BE2C (cell line): ENCODE results near the gene GOT1.

Source experiments
- DNase-seq: peaks from one replicate; pipeline ENCODE4 v3.0.0-alpha.2; 2020
- H3K27me3 ChIP-seq: fragments of 250-450 bp; sonication (Bioruptor Pico); 2 replicates; pipeline ENCODE4 v1.5.1; 2020; ENCODE audit warnings: mild to moderate bottlenecking
- H3K36me3 ChIP-seq: fragments of 250-450 bp; sonication (Bioruptor Pico); 2 replicates; pipeline ENCODE4 v1.5.1; 2020; ENCODE audit warnings: mild to moderate bottlenecking
- H3K4me1 ChIP-seq: fragments of 250-450 bp; sonication (Bioruptor Pico); 2 replicates; pipeline ENCODE4 v1.5.1; 2020
- H3K4me3 ChIP-seq: 2 replicates; pipeline ENCODE4 v1.5.1; 2011; ENCODE audit warnings: low read depth, low read length
- H3K9me3 ChIP-seq: fragments of 250-450 bp; sonication (Bioruptor Pico); 2 replicates; pipeline ENCODE4 v1.5.1; 2020
- TF ChIP-seq, protein P1 (sequence below): IDR thresholded peaks from 2 replicates; pipeline ENCODE4 v1.5.1; 2012; ENCODE audit warnings: mild to moderate bottlenecking, low read depth, low read length

The GOT1 gene

DNA sequence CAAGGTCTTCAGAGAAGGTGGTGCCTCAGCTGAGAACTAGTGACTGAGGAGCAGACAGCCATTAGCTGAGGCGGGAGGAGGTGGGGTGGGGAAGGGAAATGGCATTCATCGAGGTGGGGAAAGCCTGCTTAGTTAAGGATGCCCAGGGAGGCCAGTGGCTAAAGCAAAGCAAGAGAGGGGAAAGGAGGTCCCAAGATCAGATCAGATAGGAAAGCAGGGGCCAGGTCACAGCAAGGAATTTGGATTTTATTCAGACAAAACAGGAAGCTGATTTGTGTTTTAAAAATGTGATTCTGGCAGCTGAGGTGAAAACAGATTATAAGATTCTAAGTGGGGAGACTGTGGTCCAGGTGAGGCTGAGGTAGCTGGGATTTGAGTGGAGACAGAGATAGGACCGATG lies 55.5 kb downstream of the GOT1 start:
- Histone ChIP-seq H3K9me3 (no peaks in the 10 kb centered on the region), H3K4me3 (no peak overlapping the region), H3K4me1 (no peaks in the 10 kb centered on the region), H3K36me3 (no peaks in the 10 kb centered on the region), H3K27me3 (no peaks in the 10 kb centered on the region; the same call in 1 of the 2 replicates)
- TF ChIP-seq, protein P1, sequence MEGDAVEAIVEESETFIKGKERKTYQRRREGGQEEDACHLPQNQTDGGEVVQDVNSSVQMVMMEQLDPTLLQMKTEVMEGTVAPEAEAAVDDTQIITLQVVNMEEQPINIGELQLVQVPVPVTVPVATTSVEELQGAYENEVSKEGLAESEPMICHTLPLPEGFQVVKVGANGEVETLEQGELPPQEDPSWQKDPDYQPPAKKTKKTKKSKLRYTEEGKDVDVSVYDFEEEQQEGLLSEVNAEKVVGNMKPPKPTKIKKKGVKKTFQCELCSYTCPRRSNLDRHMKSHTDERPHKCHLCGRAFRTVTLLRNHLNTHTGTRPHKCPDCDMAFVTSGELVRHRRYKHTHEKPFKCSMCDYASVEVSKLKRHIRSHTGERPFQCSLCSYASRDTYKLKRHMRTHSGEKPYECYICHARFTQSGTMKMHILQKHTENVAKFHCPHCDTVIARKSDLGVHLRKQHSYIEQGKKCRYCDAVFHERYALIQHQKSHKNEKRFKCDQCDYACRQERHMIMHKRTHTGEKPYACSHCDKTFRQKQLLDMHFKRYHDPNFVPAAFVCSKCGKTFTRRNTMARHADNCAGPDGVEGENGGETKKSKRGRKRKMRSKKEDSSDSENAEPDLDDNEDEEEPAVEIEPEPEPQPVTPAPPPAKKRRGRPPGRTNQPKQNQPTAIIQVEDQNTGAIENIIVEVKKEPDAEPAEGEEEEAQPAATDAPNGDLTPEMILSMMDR, result no peak
- no peak for DNase-seq

DNA sequence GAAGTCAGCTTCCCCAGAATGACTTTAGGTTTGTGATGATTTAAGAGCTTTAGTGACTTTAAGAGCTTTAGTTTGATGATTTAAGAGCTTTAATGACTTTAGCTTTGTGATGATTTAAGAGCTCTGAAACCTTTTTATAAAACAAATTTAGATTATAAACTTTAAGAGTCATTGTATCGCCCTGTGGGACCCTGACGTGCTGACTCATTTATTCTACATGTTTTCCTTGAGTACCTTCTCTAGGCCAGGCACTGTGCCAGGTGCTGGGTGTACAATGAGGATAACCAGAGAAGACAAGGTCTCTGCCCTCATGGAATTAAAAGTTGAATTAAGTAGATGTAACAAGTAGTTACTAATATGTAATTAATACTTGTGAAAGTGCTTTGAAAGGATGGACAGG lies 55.9 kb downstream of the GOT1 start:
- H3K4me3 ChIP-seq, result no peak overlapping the region
- no peaks in the 10 kb centered on the region for H3K36me3 ChIP-seq
- no peaks in the 10 kb centered on the region; the same call in 1 of the 2 replicates for H3K27me3 ChIP-seq
- H3K4me1 ChIP-seq, result no peaks in the 10 kb centered on the region
- no peak for DNase-seq
- no peaks in the 10 kb centered on the region for H3K9me3 ChIP-seq
- TF ChIP-seq, protein P1, result no peak

DNA sequence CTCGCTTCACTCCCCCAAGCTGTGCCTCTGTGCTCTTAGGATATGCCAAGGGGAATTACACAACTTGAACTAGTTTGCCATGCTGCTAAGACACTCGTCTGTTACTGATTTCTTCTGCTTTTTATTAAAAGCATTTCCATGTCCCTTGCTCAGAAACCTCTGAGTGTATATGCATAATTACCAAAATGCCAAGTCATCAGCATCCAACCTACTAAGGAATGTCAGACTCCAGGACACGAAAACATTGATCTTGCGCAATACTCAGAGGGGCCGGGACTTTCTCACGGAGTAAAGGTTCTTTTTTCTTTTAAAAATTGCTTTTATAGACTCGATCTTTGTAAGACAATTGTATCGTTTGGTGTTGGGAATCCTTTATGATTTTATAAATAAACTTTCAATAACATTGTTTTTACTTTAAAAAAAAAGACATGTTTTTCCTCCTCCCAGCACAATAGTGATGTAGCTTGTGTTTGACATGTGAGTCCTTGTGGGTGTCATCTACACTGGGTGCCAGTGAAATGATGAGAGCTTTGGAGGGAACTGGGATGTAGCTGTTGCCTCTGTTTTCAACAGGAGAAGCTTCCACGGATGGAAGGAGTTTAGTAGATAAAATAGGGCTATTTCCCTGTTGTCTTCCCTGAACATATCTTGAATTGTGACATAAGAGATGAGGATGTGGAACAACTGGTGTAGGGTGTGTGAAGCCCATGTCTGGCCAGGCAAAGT lies 57.7 kb downstream of the GOT1 start:
- Histone ChIP-seq H3K36me3 (no peaks in the 10 kb centered on the region), H3K4me1 (no peaks in the 10 kb centered on the region), H3K27me3 (no peaks in the 10 kb centered on the region; the same call in none of the 2 replicates), H3K9me3 (no peaks in the 10 kb centered on the region), H3K4me3 (no peak overlapping the region)
- TF ChIP-seq, protein P1, result no peak
- DNase-seq, result no peak

DNA sequence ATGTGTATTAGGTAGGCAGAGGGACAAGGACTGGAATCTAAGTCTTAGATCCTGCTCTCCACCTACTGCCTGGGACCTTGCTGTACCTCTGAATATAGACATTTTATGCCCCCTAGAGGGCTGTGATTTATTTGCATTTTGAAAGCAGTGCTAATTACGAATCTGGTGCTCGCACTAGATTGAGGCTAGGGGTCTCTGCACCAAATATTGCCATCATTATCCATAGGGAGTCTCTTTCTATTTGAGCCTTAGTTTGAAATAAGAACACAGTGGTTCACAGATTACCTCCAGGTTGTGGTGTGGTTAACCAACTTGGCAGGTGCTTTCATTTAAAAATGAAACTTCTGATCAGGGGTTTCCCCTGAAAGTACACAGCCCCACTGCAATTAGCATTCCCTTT lies 59.4 kb downstream of the GOT1 start:
- Histone ChIP-seq H3K36me3 (no peaks in the 10 kb centered on the region), H3K4me3 (no peak overlapping the region), H3K27me3 (no peaks in the 10 kb centered on the region; the same call in none of the 2 replicates), H3K4me1 (no peaks in the 10 kb centered on the region), H3K9me3 (no peaks in the 10 kb centered on the region)
- TF ChIP-seq, protein P1, result peak; percentile 43
- DNase-seq, result no peak

DNA sequence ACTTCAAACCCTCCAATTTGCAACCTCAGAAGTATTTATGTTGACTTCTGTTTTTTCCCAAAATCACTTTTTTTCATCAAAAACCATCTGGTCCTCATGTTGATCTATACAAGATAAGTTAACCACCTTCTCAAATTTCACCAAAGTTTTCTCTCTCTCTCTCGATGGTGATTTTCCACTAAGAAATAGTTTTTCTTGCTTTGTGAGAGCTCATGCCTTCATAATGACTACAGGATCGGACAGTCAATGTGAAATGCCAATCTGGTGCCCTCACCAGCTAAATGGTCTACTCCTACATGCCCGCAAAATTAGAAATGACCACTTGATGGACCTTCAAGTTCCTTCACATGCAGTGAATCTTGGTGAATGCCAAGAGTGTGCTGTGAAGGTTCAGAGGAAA lies 60.9 kb downstream of the GOT1 start:
- no peak for DNase-seq
- H3K4me3 ChIP-seq, result no peak overlapping the region
- no peaks in the 10 kb centered on the region; the same call in none of the 2 replicates for H3K27me3 ChIP-seq

DNA sequence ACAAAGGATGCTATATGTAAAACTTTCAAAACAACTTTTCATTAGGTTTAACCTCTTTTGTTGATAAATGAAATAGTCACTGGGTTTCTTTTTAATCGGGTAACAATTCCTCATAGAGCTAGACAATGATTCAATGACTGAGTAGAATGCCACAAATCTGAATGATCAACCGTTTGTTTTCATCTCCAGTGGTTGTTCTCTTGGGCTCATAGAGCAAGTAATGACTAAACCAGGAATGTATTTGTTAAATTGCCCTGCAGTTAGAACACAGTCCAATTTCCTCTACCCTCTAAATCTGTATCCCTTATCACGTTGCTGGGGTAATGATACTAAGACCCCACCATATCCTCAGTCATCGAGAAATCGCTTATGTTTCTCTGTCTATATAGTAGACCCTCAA lies 61.3 kb downstream of the GOT1 start:
- no peak overlapping the region for H3K4me3 ChIP-seq
- DNase-seq, result no peak
- no peaks in the 10 kb centered on the region for H3K9me3 ChIP-seq
- TF ChIP-seq, protein P1, result no peak
- H3K27me3 ChIP-seq, result no peaks in the 10 kb centered on the region; the same call in 1 of the 2 replicates
- no peaks in the 10 kb centered on the region for H3K4me1 ChIP-seq
- H3K36me3 ChIP-seq, result no peaks in the 10 kb centered on the region

More for the DNA sequence above, 60.9 kb downstream of the GOT1 start:
- Histone ChIP-seq H3K4me1 (no peaks in the 10 kb centered on the region), H3K9me3 (no peaks in the 10 kb centered on the region), H3K36me3 (no peaks in the 10 kb centered on the region)
- TF ChIP-seq, protein P1, result no peak
